Epithelial cell of proximal tubule (primary cell): Measurements from ENCODE around the gene SLC39A11. TPM values are rescaled to one million over a fixed set of nuclear protein-coding genes. Genes with fewer than 3 reads are reported as not detected.
A peak's percentile ranks its signal among the peaks of the same experiment; 100 is the strongest.

Source experiments
- DNase-seq: peaks from one replicate; pipeline ENCODE4 v3.0.0-alpha.2; 2011; ENCODE audit warnings: low read depth
- H3K4me3 ChIP-seq: 2 replicates; pipeline ENCODE4 v1.5.1; 2011; ENCODE audit warnings: low read depth, mild to moderate bottlenecking, low read length
- total RNA-seq: library from RNA; depleted of rRNA; stranded (reverse); fragments of >200 nt; gene quantifications from 2 replicates; pipeline ENCODE4 v1.2.3, GENCODE V29; 2015
- TF ChIP-seq, protein P1 (sequence below): conservative IDR thresholded peaks from 2 replicates; pipeline ENCODE4 v1.5.1; 2012; ENCODE audit warnings: low read depth, mild to moderate bottlenecking, low read length

The SLC39A11 gene
- total RNA-seq, 1 donor from 2014 or later = 12.6 TPM

DNA sequence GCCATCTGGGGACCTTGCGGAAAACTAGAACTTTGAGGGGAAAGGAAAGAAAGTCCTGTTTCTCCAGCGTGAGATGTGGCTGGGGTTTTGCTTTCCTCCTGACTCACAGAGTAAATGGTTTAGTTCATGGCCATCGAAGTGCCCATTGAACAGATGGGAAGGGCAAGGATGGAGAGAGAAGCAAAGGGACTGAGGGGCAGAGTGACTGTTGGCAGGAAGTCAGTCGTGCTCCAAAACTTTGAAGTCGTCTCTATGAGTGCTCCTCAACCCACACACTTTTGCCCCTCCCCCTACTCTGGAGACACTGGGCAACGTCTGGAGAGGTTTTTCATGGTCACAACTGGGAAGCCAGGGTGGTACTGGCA, 476.9 kb downstream of the SLC39A11 start:
- no peak for DNase-seq
- H3K4me3 ChIP-seq = peak overlapping the region; percentile 44
- TF ChIP-seq, protein P1, sequence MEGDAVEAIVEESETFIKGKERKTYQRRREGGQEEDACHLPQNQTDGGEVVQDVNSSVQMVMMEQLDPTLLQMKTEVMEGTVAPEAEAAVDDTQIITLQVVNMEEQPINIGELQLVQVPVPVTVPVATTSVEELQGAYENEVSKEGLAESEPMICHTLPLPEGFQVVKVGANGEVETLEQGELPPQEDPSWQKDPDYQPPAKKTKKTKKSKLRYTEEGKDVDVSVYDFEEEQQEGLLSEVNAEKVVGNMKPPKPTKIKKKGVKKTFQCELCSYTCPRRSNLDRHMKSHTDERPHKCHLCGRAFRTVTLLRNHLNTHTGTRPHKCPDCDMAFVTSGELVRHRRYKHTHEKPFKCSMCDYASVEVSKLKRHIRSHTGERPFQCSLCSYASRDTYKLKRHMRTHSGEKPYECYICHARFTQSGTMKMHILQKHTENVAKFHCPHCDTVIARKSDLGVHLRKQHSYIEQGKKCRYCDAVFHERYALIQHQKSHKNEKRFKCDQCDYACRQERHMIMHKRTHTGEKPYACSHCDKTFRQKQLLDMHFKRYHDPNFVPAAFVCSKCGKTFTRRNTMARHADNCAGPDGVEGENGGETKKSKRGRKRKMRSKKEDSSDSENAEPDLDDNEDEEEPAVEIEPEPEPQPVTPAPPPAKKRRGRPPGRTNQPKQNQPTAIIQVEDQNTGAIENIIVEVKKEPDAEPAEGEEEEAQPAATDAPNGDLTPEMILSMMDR = no peak

DNA sequence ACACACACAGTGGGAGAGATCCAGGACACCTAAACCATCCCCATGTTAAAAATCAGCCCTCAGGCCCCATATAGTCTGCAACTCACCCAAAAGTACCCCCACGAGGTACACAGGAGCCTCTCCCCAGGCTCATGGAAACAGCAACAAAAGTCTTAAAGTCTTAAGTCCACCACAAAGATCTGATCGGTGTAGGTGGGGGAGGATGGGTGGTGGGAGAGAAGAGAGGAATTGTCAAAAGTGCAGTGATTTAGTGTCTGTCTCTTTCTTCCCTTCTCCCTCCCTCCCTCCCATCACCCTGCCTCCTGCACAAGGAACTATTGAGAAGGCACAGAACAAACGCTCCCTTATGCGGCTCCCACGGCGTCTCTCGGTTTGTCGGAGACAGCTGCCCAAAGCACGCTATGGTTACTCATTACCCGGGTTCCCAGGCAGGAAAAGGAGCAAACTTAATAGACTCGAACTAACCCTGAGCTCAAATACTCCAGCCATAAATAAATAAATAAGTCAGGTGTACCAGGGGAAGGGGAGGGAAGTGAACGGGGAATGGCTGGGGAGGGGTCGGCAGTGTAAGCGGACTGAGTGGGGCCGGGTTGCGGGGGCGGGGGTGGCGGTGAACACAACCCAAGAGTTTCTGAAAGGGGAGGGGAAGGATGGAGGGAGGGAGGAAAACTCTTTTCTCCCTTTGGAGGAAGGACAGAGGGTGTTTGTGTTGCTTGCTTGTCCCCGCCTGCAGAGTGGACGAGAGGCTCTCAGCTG, 477.4 kb downstream of the SLC39A11 start:
- DNase-seq = peak; percentile 86
- TF ChIP-seq, protein P1 = no peak
- peak overlapping the region; percentile 44 for H3K4me3 ChIP-seq

DNA sequence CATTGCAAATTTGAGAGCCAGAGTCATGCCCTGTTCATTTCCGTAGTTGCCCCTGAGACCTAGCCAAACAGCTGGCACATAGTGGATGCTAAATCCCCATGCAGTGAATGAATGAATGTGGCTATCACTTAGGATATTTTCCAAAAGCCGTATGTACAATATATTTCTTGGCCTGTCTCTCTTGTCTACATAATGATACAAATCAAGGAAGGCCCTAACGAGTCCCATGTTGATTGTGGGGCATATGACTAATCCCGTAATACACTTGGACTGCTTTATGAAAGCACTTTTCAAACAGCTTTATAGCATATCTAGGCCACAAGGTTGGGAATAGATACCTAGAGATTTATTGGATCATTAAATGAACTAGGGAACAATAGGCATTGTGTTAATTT, 478.0 kb downstream of the SLC39A11 start:
- TF ChIP-seq, protein P1 = no peak
- H3K4me3 ChIP-seq = peak overlapping the region; percentile 44
- DNase-seq = no peak

DNA sequence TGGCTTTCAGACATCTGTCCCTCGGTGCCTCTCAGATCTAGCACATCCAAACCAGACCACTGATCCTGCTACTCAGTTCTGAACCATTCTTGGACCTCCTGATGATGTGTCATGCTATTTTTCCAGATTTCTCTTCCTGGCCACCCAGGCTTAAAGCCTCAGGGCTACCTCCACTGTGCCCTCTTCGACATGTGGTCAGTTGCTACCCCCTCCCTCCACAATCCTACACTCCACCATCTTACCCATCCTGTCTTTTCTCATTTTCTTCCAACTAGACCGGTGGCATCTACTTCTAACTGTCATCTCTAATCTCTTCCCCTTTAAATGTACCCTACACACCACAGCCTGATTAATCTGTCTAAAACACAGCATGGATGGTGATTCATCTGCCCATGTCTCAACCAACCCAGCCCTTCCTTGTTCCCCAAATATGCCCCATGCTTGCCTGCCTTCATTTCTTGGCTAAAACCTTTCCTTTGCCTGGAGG, 478.6 kb downstream of the SLC39A11 start:
- no peak for DNase-seq
- TF ChIP-seq, protein P1 = no peak
- peak overlapping the region; percentile 3 for H3K4me3 ChIP-seq

DNA sequence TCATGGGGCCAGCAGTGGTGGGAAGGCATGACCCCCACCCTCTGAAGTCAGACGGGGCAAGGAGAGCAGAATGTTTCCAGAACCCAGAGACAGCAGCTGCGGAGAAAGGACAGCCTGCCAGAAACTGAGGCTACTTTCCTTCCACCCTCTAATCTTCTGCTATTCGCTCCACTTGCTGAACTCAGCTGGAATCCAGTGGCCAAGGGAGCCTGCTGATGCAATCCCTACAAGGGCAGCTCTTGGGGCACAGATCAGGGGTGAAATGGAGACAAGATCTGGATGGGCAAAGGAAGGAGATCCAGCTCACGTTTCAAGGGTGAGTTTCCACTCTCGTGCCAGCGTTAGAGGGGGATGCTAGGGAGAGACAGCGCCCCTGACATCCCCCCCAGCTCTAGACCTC, 479.1 kb downstream of the SLC39A11 start:
- no peak for DNase-seq
- peak overlapping the region; percentile 3 for H3K4me3 ChIP-seq
- TF ChIP-seq, protein P1 = no peak

DNA sequence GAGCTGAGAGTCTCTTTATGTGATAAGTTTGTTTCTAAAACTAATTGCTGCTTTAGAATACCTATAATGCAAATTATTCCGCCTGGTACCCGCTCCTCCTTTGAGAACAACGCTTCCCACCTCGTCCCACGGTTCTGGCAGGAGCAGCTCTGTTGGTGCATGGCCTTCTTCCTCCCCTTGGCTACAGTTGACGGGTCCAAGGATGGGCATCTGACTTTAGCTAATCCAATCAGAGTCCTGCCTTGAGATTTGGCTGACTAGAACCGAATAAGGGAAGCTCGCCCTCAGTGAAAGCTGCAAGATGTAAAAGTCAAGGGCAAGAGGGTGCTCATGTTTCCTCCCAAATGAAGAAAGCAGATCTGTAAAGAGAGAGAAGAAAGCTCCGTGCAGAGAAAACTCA, 481.3 kb downstream of the SLC39A11 start:
- TF ChIP-seq, protein P1 = no peak
- no peak for DNase-seq
- H3K4me3 ChIP-seq = no peak overlapping the region

DNA sequence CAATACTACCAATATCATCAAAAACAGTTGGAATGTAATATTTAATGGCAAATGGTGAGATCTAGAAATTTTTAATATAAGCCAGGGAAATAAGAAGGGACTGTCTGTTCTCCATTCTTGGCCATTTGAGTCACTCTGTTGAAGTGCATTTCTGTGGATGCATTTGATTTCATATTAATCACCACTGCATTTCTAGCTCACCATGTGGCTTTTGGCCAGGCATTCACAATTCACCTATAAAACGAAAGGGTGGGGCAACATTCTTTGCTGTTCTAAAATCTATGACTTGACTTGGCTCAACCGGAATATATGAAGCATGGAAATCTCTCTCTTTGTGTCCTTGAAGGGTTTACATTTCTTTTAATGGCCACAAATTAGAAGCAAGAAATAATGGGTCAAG, 483.0 kb downstream of the SLC39A11 start:
- no peak for DNase-seq
- no peak overlapping the region for H3K4me3 ChIP-seq
- TF ChIP-seq, protein P1 = no peak
